GM12878 (cell line): Measurements from ENCODE around the gene PLPP3. TPM values are rescaled to one million over a fixed set of nuclear protein-coding genes. Genes with fewer than 3 reads are reported as not detected.

Experiments
- ATAC-seq: fragments of 200-7000 bp; cut with Tn5 transposase; 3 replicates; pipeline ENCODE4 v1.9.1; 2020; ENCODE audit warnings: mild to moderate bottlenecking, moderate library complexity
- BruUV-seq: library from RNA; stranded (reverse); fragments of 400-500 nt; replicated peaks from 2 replicates; lab custom pipeline; 2021; lab: Mats Ljungman, UMichigan
- CTCF ChIA-PET: fragments of 300-600 bp; sonication (Branson Sonifier 250); formaldehyde crosslinking; extraction: SDS; loops from one replicate; lab custom pipeline; 2021; ENCODE audit warnings: inconsistent platforms; lab: Yijun Ruan, JAX
- POLR2A ChIA-PET: fragments of 350-600 bp; formaldehyde crosslinking; extraction: SDS; loops from one replicate; lab custom pipeline; 2021; ENCODE audit warnings: inconsistent platforms; lab: Charles Lee
- RAD21 ChIA-PET: fragments of 300-600 bp; sonication (Branson Sonifier 250); formaldehyde crosslinking; loops from one replicate; lab custom pipeline; 2023; ENCODE audit warnings: antibody characterized with exemption; ENCODE audit not compliant: unreplicated experiment; lab: Charles Lee
- SMC1A ChIA-PET: fragments of 300-600 bp; sonication (Branson Sonifier 250); formaldehyde crosslinking; loops from one replicate; lab custom pipeline; 2023; ENCODE audit not compliant: unreplicated experiment, uncharacterized antibody; lab: Charles Lee
- DNase-seq: peaks from one replicate; pipeline ENCODE4 v3.0.0-alpha.2; 2011; ENCODE audit warnings: low read depth, low spot score
- FAIRE-seq: peaks from 3 replicates; lab custom pipeline; 2011; peaks lifted over from hg19 to GRCh38; lab: Jason Lieb, UNC
- H2AFZ ChIP-seq: 2 replicates; pipeline ENCODE4 v1.6.0; 2011; ENCODE audit warnings: low read depth, low read length, control low read depth; ENCODE audit not compliant: control insufficient read depth
- H3K27ac ChIP-seq: 2 replicates; pipeline ENCODE4 v1.5.1; 2011; ENCODE audit warnings: control low read depth; ENCODE audit not compliant: control insufficient read depth, insufficient read depth
- H3K27me3 ChIP-seq, 2 experiments: replicated peaks in 1 of 2; 2 replicates each; pipeline versions ENCODE4 v1.6.0 to v1.6.1; 2011; ENCODE audit warnings: low read length in 1 of 2; ENCODE audit not compliant: control insufficient read depth in 2 of 2, insufficient read depth in 2 of 2
- H3K36me3 ChIP-seq, 2 experiments: 2 replicates each; pipeline ENCODE4 v1.5.1; 2011; ENCODE audit warnings: low read length in 1 of 2; ENCODE audit not compliant: control insufficient read depth in 2 of 2, insufficient read depth in 2 of 2
- H3K4me1 ChIP-seq: 2 replicates; pipeline ENCODE4 v1.6.1; 2011; ENCODE audit warnings: mild to moderate bottlenecking, low read length, moderate library complexity, mixed read lengths; ENCODE audit not compliant: control insufficient read depth, insufficient read depth
- H3K4me2 ChIP-seq: 2 replicates; pipeline ENCODE4 v1.6.0; 2011; ENCODE audit warnings: control low read depth; ENCODE audit not compliant: control insufficient read depth, insufficient read depth
- H3K4me3 ChIP-seq: fragments of 200-600 bp; sonication (generic); 2 replicates; pipeline ENCODE4 v1.5.1; 2016
- H3K79me2 ChIP-seq: 2 replicates; pipeline ENCODE4 v1.6.0; 2011; ENCODE audit warnings: low read length; ENCODE audit not compliant: control insufficient read depth, insufficient read depth
- H3K9ac ChIP-seq: 2 replicates; pipeline ENCODE4 v1.8.0; 2011; ENCODE audit warnings: low read length, control low read depth, mixed read lengths; ENCODE audit not compliant: control insufficient read depth, insufficient read depth
- H3K9me3 ChIP-seq: replicated peaks from 3 replicates; pipeline ENCODE4 v1.5.1; 2011; ENCODE audit warnings: mild to moderate bottlenecking, low read length; ENCODE audit not compliant: control insufficient read depth, insufficient read depth
- H4K20me1 ChIP-seq: 2 replicates; pipeline ENCODE4 v1.6.0; 2011; ENCODE audit not compliant: control insufficient read depth, insufficient read depth
- FOS ChIP-seq: IDR thresholded peaks from 3 replicates; pipeline ENCODE4 v1.6.1; 2011; ENCODE audit warnings: borderline replicate concordance; ENCODE audit not compliant: insufficient read length; ENCODE audit errors: extremely low read depth
- FOXM1 ChIP-seq: IDR thresholded peaks from 2 replicates; pipeline ENCODE4 v1.6.1; 2012; ENCODE audit warnings: low read depth, mild to moderate bottlenecking, inconsistent platforms, low read length, moderate library complexity
- GABPA ChIP-seq: IDR thresholded peaks from 2 replicates; pipeline ENCODE4 v1.6.1; 2014; ENCODE audit warnings: antibody characterized with exemption, low read depth, mild to moderate bottlenecking, inconsistent platforms
- NFYB ChIP-seq: IDR thresholded peaks from 2 replicates; pipeline ENCODE4 v1.6.1; 2011; ENCODE audit warnings: low read depth, mild to moderate bottlenecking, low read length, improper control_type of control experiment, moderate library complexity; ENCODE audit not compliant: insufficient read depth
- POLR2A ChIP-seq: IDR thresholded peaks from 2 replicates; pipeline ENCODE4 v1.6.1; 2011; ENCODE audit warnings: low read depth, mild to moderate bottlenecking, low read length
- SIN3A ChIP-seq: IDR thresholded peaks from 2 replicates; pipeline ENCODE4 v1.6.1; 2012; ENCODE audit warnings: low read depth, low read length, improper control_type of control experiment
- SREBF2 ChIP-seq: IDR thresholded peaks from 2 replicates; pipeline ENCODE4 v1.6.1; 2012; ENCODE audit warnings: mild to moderate bottlenecking, low read length
- SRF ChIP-seq, 2 experiments: IDR thresholded peaks; 2 replicates each; pipeline ENCODE4 v1.6.1; 2011; ENCODE audit warnings: low read depth in 2 of 2, low read length in 2 of 2, mild to moderate bottlenecking in 1 of 2, moderate library complexity in 1 of 2
- TCF7 ChIP-seq: IDR thresholded peaks from 2 replicates; pipeline ENCODE4 v1.6.1; 2014; ENCODE audit warnings: antibody characterized with exemption, borderline replicate concordance
- YY1 ChIP-seq: IDR thresholded peaks from 2 replicates; pipeline ENCODE4 v1.6.1; 2011; ENCODE audit warnings: low read depth, mild to moderate bottlenecking, low read length
- ZNF24 ChIP-seq: fragments of 450-650 bp; IDR thresholded peaks from 2 replicates; pipeline ENCODE4 v1.6.1; 2017; ENCODE audit warnings: antibody characterized with exemption, mild to moderate bottlenecking
- ZZZ3 ChIP-seq: IDR thresholded peaks from 2 replicates; pipeline ENCODE4 v1.6.1; 2011; ENCODE audit warnings: low read depth; ENCODE audit not compliant: control insufficient read depth, insufficient read length
- WGBS: methylation state at CpG from one replicate; pipeline ENCODE4 v1.1.6; 2016; ENCODE audit warnings: low lambda C conversion rate; ENCODE audit not compliant: insufficient replicate concordance, insufficient coverage; ENCODE audit errors: missing lambda C conversion rate; 5-methylcytosine and 5-hydroxymethylcytosine counted together
- in situ Hi-C: fragments of 300-500 bp; cut with MboI; formaldehyde crosslinking; loops from 9 replicates; pipeline ENCODE4 v1.14.3; 2018; ENCODE audit warnings: mixed read lengths
- intact Hi-C: fragments of 100-400 bp; cut with micrococcal nuclease; formaldehyde crosslinking; loops from one replicate; pipeline ENCODE4 v1.14.2; 2022; ENCODE audit not compliant: unreplicated experiment
- polyA plus RNA-seq, 11 experiments: library from polyadenylated mRNA; depleted of rRNA in 4 of 11; unstranded in 6 of 11; stranded (reverse) in 5 of 11; fragments of >200 nt; fragmentation: Nextera tagmentation in 4 of 11; fragmentation: Illumina TruSeq in 1 of 11; extraction: Ambion mirVana in 4 of 11; extraction: Trizol in 1 of 11; gene quantifications; 1 replicate in 1 of 11; 2 replicates in 10 of 11; pipeline versions ENCODE4 v1.2.1 to v1.2.3, GENCODE V29; 2011 to 2016; ENCODE audit warnings: inconsistent platforms in 2 of 11, missing spikeins in 2 of 11, low read depth in 1 of 11
- total RNA-seq, 4 experiments: library from RNA; depleted of rRNA in 3 of 4; stranded (reverse); fragments of >200 nt in 3 of 4; fragmentation: Illumina TruSeq in 1 of 4; extraction: Trizol in 1 of 4; gene quantifications; 2 replicates each; pipeline versions ENCODE4 v1.2.1 to v1.2.3, GENCODE V29; 2013 to 2021
- TF ChIP-seq, protein P1 (sequence below): fragments of 450-650 bp; formaldehyde crosslinking; IDR thresholded peaks from 2 replicates; pipeline ENCODE4 v1.4.0; 2020; ENCODE audit warnings: mild to moderate bottlenecking, moderate library complexity
- TF ChIP-seq, protein P2 (sequence below): IDR thresholded peaks from 2 replicates; pipeline ENCODE4 v1.6.1; 2011; ENCODE audit warnings: low read depth, low read length, improper control_type of control experiment, borderline replicate concordance
- TF ChIP-seq, protein P3 (sequence below): IDR thresholded peaks from 2 replicates; pipeline ENCODE4 v1.6.1; 2012; ENCODE audit warnings: low read depth, low read length, improper control_type of control experiment

Gene PLPP3
- total and polyA plus RNA-seq, 10 of the 15 experiments (the other 5 are each of a cell fraction or from before 2014, with no cell fraction given) = 6.4 to 26.8 (median 9.5) TPM

DNA sequence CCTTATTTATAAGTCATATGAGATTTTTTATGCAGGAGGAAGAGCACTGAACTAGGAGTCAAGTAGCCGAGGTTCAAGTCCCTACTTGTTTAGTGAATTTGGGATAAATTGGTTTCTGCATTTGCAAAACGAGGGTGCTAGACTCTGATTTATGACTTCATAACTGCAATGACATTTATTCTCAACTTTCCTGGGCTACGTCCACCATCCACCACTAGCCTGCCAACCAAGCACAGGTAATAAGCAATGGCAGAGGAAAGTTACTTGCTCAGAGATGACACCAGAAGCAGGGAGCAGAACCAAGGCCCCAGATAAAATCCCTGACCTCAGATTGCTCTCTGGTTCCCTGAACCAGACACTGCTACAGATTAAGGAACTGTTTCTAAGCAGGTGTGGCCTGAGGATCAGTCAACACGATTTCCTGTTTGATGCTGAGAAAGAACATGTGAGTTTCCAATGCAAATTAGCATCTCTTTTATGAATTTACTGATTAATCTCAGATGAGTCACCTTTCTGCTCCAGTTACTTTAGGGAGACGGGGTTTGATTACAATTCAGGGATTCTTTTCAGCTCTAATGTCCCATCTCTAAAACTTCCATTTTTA is 52.7 kb downstream of the PLPP3 start:
- H3K4me1 ChIP-seq = peaks cover 37% of the 10 kb centered on the region
- no peak overlapping the region for H2AFZ ChIP-seq
- intact Hi-C loops (loop anchor here (5.0 kb wide), 2 partner anchors 194 to 479 kb away; no protein-coding TSS in a partner anchor), in situ Hi-C loops (no loop called here)
- ChIA-PET RAD21 (interaction anchor here (1.4 to 12.1 kb wide), 3 partner anchors 37 to 50 kb away, joined by 4 to 174 read pairs (median 74); partner anchors contain the start of gene PLPP3), CTCF (interaction anchor here (2.9 to 12.4 kb wide), 3 partner anchors 11 to 49 kb away, joined by 7 to 116 read pairs (median 27); partner anchors contain the start of gene PLPP3), SMC1A (interaction anchor here (0.9 to 5.4 kb wide), 15 partner anchors 9 to 195 kb away, joined by 3 to 69 read pairs (median 9); no protein-coding TSS in a partner anchor), POLR2A (interaction anchor here (1.3 to 2.4 kb wide), 4 partner anchors 38 to 55 kb away, joined by 4 to 9 read pairs (median 4); no protein-coding TSS in a partner anchor)
- FAIRE-seq (peak; percentile 66), DNase-seq (peak; percentile 74), ATAC-seq (peak; percentile 85)
- no TSS peak for BruUV-seq
- H3K4me2 ChIP-seq = peak overlapping the region; percentile 28
- WGBS = 13% methylated on average over 5 of the region's 5 CpGs
- H4K20me1 ChIP-seq = no peaks in the 10 kb centered on the region
- H3K36me3 ChIP-seq = no peaks in the 10 kb centered on the region
- 0 out of 2 replicates have a peak overlapping the region, but pooled peaks have one; percentile 53 for H3K27ac ChIP-seq
- peak overlapping the region; percentile 19; the same call in 1 of the 2 replicates for H3K4me3 ChIP-seq
- no peaks in the 10 kb centered on the region for H3K27me3 ChIP-seq
- H3K9ac ChIP-seq = no peak overlapping the region
- no peaks in the 10 kb centered on the region for H3K9me3 ChIP-seq
- no peaks in the 10 kb centered on the region for H3K79me2 ChIP-seq
- TF ChIP-seq YY1 = no peak
- 0 out of 2 replicates have a peak, but pooled peaks have one; percentile 30 for TF ChIP-seq TCF7
- no peak for TF ChIP-seq POLR2A
- TF ChIP-seq GABPA = 0 out of 2 replicates have a peak, but pooled peaks have one; percentile 20
- TF ChIP-seq SREBF2 = no peak
- peak; percentile 90 for TF ChIP-seq ZNF24
- TF ChIP-seq, protein P1, sequence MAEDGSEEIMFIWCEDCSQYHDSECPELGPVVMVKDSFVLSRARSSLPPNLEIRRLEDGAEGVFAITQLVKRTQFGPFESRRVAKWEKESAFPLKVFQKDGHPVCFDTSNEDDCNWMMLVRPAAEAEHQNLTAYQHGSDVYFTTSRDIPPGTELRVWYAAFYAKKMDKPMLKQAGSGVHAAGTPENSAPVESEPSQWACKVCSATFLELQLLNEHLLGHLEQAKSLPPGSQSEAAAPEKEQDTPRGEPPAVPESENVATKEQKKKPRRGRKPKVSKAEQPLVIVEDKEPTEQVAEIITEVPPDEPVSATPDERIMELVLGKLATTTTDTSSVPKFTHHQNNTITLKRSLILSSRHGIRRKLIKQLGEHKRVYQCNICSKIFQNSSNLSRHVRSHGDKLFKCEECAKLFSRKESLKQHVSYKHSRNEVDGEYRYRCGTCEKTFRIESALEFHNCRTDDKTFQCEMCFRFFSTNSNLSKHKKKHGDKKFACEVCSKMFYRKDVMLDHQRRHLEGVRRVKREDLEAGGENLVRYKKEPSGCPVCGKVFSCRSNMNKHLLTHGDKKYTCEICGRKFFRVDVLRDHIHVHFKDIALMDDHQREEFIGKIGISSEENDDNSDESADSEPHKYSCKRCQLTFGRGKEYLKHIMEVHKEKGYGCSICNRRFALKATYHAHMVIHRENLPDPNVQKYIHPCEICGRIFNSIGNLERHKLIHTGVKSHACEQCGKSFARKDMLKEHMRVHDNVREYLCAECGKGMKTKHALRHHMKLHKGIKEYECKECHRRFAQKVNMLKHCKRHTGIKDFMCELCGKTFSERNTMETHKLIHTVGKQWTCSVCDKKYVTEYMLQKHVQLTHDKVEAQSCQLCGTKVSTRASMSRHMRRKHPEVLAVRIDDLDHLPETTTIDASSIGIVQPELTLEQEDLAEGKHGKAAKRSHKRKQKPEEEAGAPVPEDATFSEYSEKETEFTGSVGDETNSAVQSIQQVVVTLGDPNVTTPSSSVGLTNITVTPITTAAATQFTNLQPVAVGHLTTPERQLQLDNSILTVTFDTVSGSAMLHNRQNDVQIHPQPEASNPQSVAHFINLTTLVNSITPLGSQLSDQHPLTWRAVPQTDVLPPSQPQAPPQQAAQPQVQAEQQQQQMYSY = no peak
- no peak for TF ChIP-seq NFYB
- TF ChIP-seq, protein P2, sequence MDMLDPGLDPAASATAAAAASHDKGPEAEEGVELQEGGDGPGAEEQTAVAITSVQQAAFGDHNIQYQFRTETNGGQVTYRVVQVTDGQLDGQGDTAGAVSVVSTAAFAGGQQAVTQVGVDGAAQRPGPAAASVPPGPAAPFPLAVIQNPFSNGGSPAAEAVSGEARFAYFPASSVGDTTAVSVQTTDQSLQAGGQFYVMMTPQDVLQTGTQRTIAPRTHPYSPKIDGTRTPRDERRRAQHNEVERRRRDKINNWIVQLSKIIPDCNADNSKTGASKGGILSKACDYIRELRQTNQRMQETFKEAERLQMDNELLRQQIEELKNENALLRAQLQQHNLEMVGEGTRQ = no peak
- peak; percentile 59; the same call in 1 of the 2 replicates for TF ChIP-seq FOXM1
- no peak for TF ChIP-seq ZZZ3
- TF ChIP-seq, protein P3, sequence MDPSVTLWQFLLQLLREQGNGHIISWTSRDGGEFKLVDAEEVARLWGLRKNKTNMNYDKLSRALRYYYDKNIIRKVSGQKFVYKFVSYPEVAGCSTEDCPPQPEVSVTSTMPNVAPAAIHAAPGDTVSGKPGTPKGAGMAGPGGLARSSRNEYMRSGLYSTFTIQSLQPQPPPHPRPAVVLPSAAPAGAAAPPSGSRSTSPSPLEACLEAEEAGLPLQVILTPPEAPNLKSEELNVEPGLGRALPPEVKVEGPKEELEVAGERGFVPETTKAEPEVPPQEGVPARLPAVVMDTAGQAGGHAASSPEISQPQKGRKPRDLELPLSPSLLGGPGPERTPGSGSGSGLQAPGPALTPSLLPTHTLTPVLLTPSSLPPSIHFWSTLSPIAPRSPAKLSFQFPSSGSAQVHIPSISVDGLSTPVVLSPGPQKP = no peak
- no peak for TF ChIP-seq SIN3A
- TF ChIP-seq SRF (IDR thresholded peaks at IDR 0.05; ENCODE audit: low read depth in 2 of 2, low read length in 2 of 2) = 0 out of 4 replicates have a peak, but pooled peaks of 1 of the 2 experiments have one; percentile 30
- TF ChIP-seq FOS = no peak
